ENCODE results near the gene ARHGAP33. TPM values are rescaled to one million over a fixed set of nuclear protein-coding genes. Genes with fewer than 3 reads are reported as not detected.

Gene ARHGAP33, protein sequence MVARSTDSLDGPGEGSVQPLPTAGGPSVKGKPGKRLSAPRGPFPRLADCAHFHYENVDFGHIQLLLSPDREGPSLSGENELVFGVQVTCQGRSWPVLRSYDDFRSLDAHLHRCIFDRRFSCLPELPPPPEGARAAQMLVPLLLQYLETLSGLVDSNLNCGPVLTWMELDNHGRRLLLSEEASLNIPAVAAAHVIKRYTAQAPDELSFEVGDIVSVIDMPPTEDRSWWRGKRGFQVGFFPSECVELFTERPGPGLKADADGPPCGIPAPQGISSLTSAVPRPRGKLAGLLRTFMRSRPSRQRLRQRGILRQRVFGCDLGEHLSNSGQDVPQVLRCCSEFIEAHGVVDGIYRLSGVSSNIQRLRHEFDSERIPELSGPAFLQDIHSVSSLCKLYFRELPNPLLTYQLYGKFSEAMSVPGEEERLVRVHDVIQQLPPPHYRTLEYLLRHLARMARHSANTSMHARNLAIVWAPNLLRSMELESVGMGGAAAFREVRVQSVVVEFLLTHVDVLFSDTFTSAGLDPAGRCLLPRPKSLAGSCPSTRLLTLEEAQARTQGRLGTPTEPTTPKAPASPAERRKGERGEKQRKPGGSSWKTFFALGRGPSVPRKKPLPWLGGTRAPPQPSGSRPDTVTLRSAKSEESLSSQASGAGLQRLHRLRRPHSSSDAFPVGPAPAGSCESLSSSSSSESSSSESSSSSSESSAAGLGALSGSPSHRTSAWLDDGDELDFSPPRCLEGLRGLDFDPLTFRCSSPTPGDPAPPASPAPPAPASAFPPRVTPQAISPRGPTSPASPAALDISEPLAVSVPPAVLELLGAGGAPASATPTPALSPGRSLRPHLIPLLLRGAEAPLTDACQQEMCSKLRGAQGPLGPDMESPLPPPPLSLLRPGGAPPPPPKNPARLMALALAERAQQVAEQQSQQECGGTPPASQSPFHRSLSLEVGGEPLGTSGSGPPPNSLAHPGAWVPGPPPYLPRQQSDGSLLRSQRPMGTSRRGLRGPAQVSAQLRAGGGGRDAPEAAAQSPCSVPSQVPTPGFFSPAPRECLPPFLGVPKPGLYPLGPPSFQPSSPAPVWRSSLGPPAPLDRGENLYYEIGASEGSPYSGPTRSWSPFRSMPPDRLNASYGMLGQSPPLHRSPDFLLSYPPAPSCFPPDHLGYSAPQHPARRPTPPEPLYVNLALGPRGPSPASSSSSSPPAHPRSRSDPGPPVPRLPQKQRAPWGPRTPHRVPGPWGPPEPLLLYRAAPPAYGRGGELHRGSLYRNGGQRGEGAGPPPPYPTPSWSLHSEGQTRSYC
- total RNA-seq (2014; rRNA removed; shearing (Covaris generic)), result 1.5 and 4.2 TPM in 2 replicates

- peak; percentile 97 for DNase-seq (ENCODE audit: low read depth)
Observed at GRCh38 chr19:35775298-35776101, at the start of gene ARHGAP33. Gene ARHGAP33 (plus strand): TSS chr19:35775564. CDS start chr19:35775659, 95 bp downstream.

DNA sequence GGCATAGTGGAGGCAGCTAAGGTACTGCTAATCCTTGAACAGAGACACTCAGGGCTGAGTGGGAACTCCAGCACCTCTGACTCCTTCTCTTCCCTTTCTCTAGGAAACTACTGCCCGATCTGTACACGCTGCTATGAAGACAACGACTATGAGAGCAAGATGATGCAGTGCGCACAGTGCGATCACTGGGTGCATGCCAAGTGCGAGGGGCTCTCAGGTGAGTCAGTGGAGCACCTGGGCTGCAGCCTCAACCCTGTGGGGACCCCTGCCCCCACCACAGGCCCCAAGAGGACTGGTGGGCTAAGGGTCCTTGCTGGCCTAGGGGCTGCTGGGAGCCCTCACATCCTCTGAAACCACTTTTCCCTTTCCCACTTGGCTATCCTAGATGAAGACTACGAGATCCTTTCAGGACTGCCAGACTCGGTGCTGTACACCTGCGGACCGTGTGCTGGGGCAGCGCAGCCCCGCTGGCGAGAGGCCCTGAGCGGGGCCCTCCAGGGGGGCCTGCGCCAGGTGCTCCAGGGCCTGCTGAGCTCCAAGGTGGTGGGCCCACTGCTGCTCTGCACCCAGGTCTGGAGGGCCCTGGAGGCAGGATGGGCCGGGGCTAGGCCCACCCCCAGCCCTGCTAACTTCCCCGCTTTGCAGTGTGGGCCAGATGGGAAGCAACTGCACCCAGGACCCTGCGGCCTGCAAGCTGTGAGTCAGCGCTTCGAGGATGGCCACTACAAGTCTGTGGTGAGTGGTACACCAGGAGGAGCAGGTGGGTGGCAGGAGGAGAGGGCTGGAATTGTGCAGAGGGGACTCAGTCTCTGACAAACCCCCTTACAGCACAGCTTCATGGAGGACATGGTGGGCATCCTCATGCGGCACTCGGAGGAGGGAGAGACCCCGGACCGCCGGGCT lies 48.1 kb upstream of the ARHGAP33 start:
- no peak for DNase-seq (ENCODE audit: low read depth)

DNA sequence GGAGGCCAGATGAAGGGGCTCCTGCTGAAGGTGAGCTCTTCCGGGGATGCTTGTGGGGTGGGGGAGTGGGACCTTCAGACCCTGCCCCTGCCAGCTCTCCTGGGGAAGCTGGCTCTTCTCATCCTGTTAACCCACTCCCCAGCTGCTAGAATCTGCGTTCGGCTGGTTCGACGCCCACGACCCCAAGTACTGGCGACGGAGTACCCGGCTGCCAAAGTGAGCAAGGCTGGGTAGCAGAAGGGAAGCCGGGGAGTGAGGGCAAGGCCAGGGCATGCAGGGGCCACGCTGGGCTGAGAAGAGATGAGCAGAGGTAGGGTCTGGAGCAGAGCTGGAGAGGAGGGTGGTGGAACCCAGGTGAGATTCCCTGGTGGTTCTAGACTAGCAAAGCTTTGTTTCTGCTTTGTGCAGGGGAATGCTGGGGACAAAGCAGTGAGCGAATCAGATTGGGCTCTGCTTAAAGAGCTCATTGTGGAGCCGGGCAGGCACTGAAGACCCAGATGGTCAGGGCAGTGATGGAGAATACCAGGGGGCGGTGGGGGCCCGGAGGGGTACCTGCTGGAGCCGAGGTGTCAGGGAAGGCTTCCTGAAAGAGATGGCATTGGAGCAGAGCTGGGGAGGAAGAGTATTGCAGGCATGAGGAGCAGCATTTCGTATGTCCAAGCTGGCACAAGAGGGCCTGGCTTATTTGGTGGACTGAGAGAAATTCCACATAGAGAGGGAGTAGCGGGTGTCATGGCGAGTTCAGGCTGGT lies 47.2 kb upstream of the ARHGAP33 start:
- no peak for DNase-seq (ENCODE audit: low read depth)

DNA sequence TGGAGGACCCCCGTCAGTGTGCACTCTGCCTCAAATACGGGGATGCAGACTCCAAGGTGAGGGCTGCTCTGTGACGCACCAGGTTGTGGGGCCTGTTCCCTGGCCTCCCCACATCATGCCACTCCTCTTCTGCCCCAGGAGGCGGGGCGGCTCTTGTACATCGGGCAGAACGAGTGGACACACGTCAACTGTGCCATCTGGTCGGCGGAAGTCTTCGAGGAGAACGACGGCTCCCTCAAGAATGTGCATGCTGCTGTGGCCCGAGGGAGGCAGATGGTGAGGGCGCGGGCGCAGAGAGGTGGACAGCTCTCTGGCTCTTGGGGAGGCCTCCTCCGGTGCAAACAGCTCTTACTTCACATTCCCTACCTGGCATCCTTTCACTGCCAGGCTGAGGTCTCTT lies 46.3 kb upstream of the ARHGAP33 start:
- DNase-seq (ENCODE audit: low read depth), result no peak

GRCh38 chr19:35729763-35730162 lies 45.6 kb upstream of the ARHGAP33 start:
- no peak for DNase-seq (ENCODE audit: low read depth)

- DNase-seq (ENCODE audit: low read depth), result no peak
Observed at GRCh38 chr19:35730326-35730725, 45.0 kb upstream of the ARHGAP33 start.

- no peak for DNase-seq (ENCODE audit: low read depth)
Observed at GRCh38 chr19:35731353-35731752, 44.0 kb upstream of the ARHGAP33 start.

- no peak for DNase-seq (ENCODE audit: low read depth)
Observed at GRCh38 chr19:35731779-35732405, 43.5 kb upstream of the ARHGAP33 start.

- no peak for DNase-seq (ENCODE audit: low read depth)
Observed at GRCh38 chr19:35732540-35733179, 42.7 kb upstream of the ARHGAP33 start.

GRCh38 chr19:35733180-35734125 lies 41.9 kb upstream of the ARHGAP33 start:
- DNase-seq (ENCODE audit: low read depth), result no peak

GRCh38 chr19:35734273-35734672 lies 41.1 kb upstream of the ARHGAP33 start:
- DNase-seq (ENCODE audit: low read depth), result no peak

GRCh38 chr19:35734889-35735288 lies 40.5 kb upstream of the ARHGAP33 start:
- no peak for DNase-seq (ENCODE audit: low read depth)

- no peak for DNase-seq (ENCODE audit: low read depth)
Observed at GRCh38 chr19:35736913-35737886, 38.2 kb upstream of the ARHGAP33 start.

DNA sequence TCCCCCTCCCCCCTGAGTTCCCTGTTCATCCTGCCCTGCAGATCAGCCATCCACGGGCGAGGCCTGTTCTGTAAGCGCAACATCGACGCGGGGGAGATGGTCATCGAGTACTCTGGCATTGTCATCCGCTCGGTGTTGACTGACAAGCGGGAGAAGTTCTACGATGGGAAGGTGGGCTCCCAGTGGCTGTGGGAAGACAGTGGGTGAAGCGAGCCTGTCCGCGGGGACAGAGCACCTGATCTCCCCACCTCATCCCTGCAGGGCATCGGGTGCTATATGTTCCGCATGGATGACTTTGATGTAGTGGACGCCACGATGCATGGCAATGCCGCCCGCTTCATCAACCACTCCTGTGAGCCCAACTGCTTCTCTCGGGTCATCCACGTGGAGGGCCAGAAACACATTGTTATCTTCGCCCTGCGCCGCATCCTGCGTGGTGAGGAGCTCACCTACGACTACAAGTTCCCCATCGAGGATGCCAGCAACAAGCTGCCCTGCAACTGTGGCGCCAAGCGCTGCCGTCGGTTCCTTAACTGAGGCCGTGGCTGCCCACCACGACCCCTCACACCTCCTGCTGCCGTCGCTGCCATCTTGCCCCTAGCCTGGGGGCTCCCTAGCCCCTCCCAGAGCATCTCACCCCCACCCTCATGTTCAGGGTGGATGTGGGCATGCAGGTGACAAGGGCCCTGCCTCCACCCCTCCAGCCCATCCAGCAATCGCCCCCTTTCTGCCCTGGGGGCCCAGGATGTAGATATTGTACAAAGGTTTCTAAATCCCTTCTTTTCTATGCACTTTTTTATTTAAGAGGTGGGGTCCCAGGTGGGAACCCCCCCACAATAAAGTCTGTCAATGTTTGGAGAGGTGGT lies 37.1 kb upstream of the ARHGAP33 start:
- DNase-seq (ENCODE audit: low read depth), result no peak

GRCh38 chr19:35738887-35739229 lies 36.5 kb upstream of the ARHGAP33 start:
- DNase-seq (ENCODE audit: low read depth), result no peak

Data from M059J (cell line).